Measurements from ENCODE around the gene FXYD5. TPM values are rescaled to one million over a fixed set of nuclear protein-coding genes. Genes with fewer than 3 reads are reported as not detected.

The FXYD5 gene
- total RNA-seq, 4 donors from 2014 or later: 10.9 to 86.2 (median 34.2) TPM

- Histone ChIP-seq H3K27ac (no peak overlapping the region), H3K36me3 (no peaks in the 10 kb centered on the region), H3K4me3 (no peak overlapping the region), H3K27me3 (no peaks in the 10 kb centered on the region), H3K9me3 (no peaks in the 10 kb centered on the region), H3K4me1 (no peaks in the 10 kb centered on the region)
- DNase-seq: no peak
- intact Hi-C loops (cut with DNase I; ENCODE audit: low total_unique reads): no loop called here
- TF ChIP-seq CTCF (IDR thresholded peaks at IDR 0.05) (no peak), POLR2A (IDR thresholded peaks at IDR 0.05) (no peak)
These were observed 51.8 kb downstream of the FXYD5 start for GRCh38 chr19:35206379-35206778.

GRCh38 chr19:35206855-35207254 lies 52.3 kb downstream of the FXYD5 start:
- no peaks in the 10 kb centered on the region for H3K27me3 ChIP-seq
- DNase-seq: no peak
- H3K9me3 ChIP-seq: no peaks in the 10 kb centered on the region
- H3K4me1 ChIP-seq: no peaks in the 10 kb centered on the region
- TF ChIP-seq CTCF (IDR thresholded peaks at IDR 0.05) (no peak), POLR2A (IDR thresholded peaks at IDR 0.05) (no peak)
- no peaks in the 10 kb centered on the region for H3K36me3 ChIP-seq
- no peak overlapping the region for H3K4me3 ChIP-seq
- intact Hi-C loops (cut with DNase I; ENCODE audit: low total_unique reads): no loop called here
- H3K27ac ChIP-seq: no peak overlapping the region

DNA sequence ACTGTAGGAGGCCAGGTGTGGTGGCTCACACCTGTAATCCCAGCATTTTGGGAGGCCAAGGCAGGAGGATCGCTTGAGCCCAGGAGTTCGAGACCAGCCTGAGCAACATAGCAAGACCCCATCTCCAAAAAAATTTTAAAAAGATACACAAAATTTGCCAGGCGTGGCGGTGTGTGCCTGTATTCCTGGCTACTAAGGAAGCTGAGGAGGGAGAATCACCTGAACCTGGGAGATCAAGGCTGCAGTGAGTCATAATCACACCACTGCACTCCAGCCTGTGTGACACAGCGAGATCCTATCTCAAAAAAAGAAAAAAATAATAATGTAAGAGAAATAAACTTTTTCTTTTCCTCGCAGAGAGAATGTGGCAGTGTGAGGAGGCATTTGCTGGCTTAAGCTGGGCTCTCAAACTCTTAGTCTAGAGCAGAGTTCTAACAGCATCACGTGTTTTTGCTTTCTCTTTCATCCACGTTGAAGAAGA lies 52.9 kb downstream of the FXYD5 start:
- TF ChIP-seq CTCF (IDR thresholded peaks at IDR 0.05) (no peak), POLR2A (IDR thresholded peaks at IDR 0.05) (no peak)
- H3K4me1 ChIP-seq: no peaks in the 10 kb centered on the region

GRCh38 chr19:35208121-35208520 lies 53.6 kb downstream of the FXYD5 start:
- no peaks in the 10 kb centered on the region for H3K27me3 ChIP-seq
- no peaks in the 10 kb centered on the region for H3K4me1 ChIP-seq
- no peak overlapping the region for H3K4me3 ChIP-seq
- H3K27ac ChIP-seq: no peak overlapping the region
- TF ChIP-seq CTCF (IDR thresholded peaks at IDR 0.05) (no peak), POLR2A (IDR thresholded peaks at IDR 0.05) (no peak)
- DNase-seq: no peak
- intact Hi-C loops (cut with DNase I; ENCODE audit: low total_unique reads): no loop called here
- H3K9me3 ChIP-seq: no peaks in the 10 kb centered on the region
- no peaks in the 10 kb centered on the region for H3K36me3 ChIP-seq

More for the DNA sequence above, 52.9 kb downstream of the FXYD5 start:
- H3K27ac ChIP-seq: no peak overlapping the region
- DNase-seq: no peak
- H3K9me3 ChIP-seq: no peaks in the 10 kb centered on the region
- no peaks in the 10 kb centered on the region for H3K36me3 ChIP-seq
- intact Hi-C loops (cut with DNase I; ENCODE audit: low total_unique reads): no loop called here
- no peak overlapping the region for H3K4me3 ChIP-seq
- no peaks in the 10 kb centered on the region for H3K27me3 ChIP-seq

GRCh38 chr19:35209646-35210045 lies 55.1 kb downstream of the FXYD5 start:
- intact Hi-C loops (cut with DNase I; ENCODE audit: low total_unique reads): no loop called here
- H3K4me1 ChIP-seq: no peaks in the 10 kb centered on the region
- H3K27me3 ChIP-seq: no peaks in the 10 kb centered on the region
- H3K9me3 ChIP-seq: no peaks in the 10 kb centered on the region
- H3K4me3 ChIP-seq: no peak overlapping the region
- no peaks in the 10 kb centered on the region for H3K36me3 ChIP-seq
- no peak overlapping the region for H3K27ac ChIP-seq
- DNase-seq: no peak
- TF ChIP-seq CTCF (IDR thresholded peaks at IDR 0.05) (no peak), POLR2A (IDR thresholded peaks at IDR 0.05) (no peak)

Measured in uterus (tissue), 4 donors.